GM18517 (cell line): Measurements from ENCODE around the gene CBR3.
"Not testable (repeated sequence)": the region's sequence is repeated elsewhere in the genome, so short reads cannot be mapped to it uniquely, and the experiment has no call there.

ENCODE experiments used
- ATAC-seq: cut with Tn5 transposase; IDR thresholded peaks from one replicate; pipeline ENCODE4 v1.9.1; 2021; ENCODE audit warnings: mild to moderate bottlenecking, moderate library complexity; ENCODE audit not compliant: unreplicated experiment

CBR3 gene

DNA sequence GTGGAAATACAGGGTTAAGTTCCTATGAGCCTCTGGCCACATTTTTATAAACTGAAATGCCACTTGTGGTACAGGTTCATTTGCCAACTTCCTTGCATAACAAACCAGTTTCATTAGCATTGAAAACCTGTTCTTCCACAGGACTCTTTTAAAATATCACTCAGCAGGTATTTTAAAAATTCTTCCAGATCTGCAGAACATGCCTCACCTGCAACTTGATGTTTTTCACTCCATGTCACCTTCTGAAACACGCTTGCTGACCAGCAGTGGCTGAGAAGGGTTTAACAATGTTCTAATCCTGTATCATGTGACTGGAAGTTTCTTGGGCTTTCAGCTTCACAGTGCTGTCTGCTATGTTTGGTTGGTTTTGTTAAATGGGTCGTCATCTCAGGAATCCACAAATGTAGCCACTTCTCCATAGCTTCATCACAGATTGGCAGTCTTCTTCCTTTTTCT, 17.6 kb upstream of the CBR3 start:
- ATAC-seq: no peak

DNA sequence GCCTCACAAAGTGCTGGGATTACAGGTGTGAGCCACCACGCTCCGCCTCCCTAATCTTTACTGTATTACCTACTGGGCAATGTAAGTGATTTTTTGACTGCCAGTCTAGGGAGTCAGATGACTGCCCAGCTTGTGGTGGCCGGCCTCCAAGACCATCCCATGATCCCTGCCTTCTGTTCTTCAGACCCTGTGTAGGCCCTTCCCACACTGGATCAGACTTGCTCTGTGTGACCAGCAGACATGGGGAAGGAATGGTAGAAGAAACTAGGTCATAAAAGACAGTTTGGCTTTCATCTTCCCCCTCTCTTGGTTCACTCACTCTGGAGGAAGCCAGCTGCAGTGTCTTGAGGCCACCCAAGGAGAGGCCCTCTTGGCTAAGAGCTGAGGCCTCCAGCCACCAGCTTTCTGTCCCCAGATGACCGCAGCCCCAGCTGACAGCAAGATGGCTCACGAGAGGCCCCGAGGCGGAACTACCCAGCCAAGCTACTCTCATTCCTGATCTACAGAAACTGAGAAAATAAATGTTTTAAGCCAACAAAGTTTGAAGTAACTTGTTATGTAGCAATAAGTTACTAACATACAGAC, 14.5 kb upstream of the CBR3 start:
- no peak for ATAC-seq

DNA sequence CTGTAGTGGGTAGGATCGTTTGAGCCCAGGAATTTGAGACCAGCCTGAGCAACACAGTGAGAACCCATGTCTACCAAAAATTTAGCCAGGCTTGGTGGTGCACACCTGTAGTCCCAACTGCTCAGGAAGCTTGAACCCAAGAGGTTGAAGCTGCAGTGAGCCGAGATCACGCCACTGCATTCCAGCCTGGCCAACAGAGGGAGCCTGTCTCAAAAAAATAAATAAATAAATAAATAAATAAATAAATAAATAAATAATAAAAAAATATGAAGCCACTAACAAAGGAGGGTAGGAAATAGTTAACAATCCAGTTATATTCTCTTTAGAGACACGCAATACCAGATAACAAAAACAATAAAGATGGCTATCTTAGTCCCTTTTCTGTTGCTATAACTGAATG, 11.9 kb upstream of the CBR3 start:
- no peak for ATAC-seq

DNA sequence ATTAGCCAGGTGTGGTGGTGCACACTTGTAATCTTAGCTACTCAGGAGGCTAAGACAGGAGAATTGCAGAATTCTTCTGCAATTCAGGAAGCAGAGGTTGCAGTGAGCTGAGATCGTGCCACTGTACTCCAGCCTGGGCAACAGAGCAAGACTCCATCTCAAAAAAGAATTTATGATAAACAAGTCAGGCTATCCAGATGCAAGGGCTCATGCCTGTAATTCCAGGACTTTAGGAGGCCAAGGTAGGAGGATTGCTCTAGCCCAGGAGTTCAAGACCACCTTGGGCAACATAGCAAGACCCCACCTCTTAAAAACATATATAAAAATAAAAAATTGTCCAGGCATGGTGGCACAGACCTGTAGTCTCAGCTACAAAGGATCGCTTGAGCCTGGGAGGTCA, 10.5 kb upstream of the CBR3 start:
- ATAC-seq: no peak

DNA sequence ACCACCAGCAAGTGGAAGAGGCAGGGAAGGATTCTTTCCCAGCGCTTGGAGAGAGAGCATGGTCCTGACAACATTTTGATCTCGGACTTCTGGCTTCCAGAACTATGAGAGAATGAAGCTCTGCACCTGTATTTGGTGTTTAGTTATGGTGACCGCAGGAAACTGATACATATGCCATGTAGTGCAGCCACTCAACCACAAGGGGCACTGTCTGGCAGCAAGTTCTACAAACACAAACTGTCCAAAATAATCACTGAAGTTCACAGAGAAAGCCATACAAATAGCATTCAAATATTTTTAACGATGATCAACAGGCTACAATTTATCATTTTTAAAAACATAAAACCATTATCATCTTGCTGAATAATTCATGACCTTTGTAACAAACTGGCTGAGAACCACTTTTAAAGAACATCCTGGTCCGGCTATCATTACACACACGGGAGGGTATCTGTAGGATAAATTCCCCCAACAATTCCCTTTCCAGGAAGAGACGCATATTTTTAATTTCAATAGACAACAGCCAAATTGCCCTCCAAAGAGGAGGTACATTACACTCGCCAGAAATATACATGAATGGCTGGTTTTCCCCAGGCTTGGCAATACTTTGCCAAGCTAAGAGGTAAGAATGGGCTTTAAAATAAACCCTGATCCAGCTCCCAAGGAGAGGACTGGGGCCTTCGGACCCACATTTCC, 9.2 kb upstream of the CBR3 start:
- no peak for ATAC-seq

DNA sequence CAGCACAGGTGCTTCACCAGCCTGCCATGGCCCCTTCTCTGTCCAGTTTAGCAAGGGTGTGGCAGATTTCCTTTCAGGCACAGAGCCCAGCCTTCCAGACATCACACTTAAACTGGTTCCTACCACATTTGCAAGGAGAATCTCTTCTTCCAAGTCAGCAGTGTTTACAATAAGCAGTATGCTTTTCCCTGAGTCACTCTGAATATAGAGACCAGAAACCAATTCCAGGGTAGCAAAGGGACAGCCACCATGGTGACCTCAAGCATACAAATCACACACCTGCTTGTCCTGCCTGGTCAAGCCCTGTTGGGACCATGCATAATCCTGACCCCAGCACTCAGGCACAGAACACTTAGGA, 8.7 kb upstream of the CBR3 start:
- ATAC-seq: no peak

DNA sequence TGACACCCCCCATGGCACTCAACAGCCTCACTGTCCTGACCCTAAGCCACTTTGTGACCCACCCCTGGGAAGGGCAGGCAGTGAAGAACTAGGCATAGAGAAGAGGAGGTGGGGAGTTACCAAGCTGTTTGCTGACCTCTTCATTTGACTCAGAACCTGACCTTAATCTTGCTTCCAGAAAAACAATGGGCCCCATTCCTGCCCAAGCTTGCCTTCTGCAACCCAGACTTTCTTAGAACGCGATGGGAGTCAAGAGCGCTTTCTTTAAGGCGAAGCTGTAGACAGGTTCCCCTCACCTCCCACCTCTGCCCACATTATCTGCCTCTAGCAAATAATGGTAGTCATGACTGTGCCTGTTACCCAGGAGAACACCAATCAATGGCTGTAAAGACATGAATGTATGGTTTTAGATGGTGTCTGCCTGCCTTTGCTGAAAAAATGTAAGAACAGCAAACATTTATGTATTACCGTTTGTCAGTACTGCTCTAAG, 8.2 kb upstream of the CBR3 start:
- no peak for ATAC-seq

DNA sequence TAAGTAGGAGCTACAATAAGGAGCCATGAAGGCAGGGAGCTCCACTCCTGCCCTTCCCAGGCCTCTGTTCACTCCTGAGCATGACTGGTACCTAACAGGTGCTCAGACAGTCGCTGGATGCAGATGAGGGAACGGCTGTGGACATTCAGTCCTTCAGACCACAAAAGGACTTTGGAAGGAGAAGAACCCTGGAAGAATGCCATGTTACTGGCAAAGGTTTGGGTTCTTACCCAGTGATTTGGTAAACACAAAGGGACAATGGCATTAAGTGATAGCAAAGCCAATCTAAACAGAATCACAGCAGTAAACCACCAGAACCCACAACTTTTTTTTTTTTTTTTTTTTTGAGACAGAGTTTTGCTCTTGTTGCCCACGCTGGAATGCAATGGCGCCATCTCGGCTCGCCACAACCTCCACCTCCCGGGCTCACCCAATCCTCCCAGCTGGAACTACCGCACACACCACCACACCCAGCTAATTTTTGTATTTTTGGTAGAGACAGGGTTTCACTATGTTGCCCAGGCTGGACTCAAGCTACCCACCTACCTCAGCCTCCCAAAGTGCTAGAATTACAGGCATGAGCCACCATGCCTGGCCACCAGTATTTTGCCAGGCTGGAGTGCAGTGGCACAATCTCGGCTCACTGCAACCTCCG, 7.5 kb upstream of the CBR3 start:
- ATAC-seq: no peak

DNA sequence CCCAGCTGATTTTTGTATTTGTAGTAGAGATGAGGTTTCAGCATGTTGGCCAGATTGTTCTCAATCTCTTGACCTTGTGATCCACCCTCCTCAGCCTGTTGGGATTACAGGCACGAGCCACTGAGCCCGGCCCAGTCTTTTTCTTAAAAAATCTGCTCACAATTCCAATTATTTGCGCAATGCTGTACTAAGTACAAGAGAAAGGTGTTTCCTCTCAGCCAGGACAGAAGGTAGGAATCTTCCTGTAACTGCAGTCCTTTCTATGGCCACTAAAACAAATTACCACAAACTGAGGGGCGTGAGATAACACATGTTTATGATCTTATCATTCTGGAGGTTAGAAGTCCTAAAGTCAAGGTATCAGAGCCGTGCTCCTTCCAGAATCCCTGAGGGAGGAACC, 6.9 kb upstream of the CBR3 start:
- no peak for ATAC-seq

DNA sequence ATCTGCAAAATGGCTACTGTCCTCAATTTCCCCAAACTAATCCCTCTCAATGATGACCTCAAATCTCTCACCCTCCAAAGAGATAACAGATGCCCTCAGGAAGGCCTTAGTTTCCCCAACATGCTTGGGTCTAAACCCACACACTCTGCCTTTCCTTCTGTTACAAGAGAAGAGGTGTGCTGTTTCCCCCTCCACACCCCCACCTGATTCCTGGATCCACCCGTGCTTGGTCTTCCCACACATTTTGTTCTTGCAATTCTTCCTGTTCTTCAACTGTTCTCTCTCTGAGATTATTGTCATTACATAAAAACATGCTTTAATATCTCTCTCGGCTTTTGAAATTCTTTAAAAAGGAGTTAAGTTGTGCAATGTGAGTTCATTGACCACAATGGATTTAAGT, 5.7 kb upstream of the CBR3 start:
- no peak for ATAC-seq

DNA sequence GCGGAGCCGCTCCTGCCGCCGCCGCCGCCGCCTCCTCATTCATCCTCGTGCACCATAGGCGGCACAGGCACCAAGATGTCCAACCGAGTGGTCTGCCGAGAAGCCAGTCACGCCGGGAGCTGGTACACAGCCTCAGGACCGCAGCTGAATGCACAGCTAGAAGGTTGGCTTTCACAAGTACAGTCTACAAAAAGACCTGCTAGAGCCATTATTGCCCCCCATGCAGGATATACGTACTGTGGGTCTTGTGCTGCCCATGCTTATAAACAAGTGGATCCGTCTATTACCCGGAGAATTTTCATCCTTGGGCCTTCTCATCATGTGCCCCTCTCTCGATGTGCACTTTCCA, 4.5 kb upstream of the CBR3 start:
- not testable (repeated sequence) for ATAC-seq

DNA sequence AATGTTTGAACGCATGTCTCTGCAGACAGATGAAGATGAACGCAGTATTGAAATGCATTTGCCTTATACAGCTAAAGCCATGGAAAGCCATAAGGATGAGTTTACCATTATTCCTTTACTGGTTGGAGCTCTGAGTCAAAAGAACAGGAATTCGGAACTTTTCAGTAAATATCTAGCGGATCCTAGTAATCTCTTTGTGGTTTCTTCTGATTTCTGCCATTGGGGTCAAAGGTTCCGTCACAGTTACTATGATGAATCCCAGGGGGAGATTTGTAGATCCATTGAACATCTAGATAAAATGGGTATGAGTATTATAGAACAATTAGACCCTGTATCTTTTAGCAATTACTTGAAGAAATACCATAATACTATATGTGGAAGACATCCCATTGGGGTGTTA, 4.0 kb upstream of the CBR3 start:
- ATAC-seq: not testable (repeated sequence)

DNA sequence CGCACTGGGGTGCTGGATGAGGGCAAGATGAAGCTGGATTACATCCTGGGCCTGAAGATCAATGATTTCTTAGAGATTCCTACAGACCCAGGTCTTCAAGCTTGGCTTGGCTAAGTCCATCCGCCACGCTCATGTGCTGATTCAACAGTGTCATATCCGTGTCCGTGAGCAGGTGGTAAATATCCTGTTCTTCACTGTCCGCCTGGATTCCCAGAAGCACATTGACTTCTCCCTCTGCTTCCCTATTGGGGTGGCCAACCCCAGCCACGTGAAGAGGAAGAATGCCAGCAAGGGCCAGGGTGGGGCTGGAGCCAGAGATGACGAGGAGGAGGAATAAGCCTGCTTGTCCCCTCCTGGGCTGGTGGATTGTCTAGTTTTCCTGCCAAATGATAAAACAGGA, 2.2 kb upstream of the CBR3 start:
- no peak for ATAC-seq

DNA sequence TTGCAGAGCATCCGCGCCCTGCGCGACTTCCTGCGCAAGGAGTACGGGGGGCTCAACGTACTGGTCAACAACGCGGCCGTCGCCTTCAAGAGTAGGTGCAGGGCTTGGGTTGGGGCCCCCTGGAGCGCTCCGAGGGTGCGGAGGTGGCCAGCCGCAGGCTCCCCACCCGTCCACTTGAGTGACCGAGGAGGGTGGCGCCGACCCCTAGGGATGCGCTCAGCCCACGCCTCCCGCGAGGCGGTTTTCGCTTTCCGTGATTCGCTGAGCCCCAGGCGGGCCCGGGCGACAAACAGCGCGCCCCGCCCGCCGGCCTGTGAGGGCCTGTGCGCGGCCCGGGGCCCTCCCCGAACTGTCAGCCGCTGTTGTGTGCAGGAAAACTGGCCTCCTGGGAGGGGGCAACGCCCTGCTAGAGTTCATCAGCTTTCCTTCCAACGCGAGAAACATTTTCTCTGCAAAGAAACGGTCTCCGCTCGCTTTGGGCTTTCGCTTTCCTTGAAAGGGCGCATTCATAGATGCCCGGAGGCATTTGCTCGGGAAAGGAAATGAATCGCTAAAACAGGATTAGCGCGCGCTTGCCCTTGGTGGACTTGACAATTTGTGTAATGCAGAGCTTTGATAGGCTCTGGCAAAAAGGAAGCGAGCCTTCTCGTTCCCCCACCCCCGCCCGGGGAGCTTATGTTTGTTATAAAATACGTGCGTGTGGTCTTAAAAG, 668 bp downstream of the CBR3 start:
- no peak for ATAC-seq

DNA sequence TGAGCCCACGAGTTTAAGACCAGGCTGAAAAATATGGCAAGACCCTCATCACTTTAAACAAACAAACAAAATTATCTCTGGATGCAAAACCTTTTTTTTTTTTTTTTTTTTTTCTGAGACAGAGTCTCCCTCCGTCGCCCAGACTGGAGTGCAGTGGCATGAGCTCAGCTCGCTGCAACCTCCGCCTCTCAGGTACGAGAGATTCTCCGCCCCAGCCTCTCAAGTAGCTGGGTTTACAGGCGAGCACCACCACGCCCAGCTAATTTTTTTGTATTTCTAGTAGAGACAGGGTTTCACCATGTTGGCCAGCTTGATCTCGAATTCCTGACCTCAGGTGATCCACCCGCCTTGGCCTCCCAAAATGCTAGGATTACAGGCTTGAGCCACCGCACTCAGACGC, 4.9 kb downstream of the CBR3 start:
- not testable (repeated sequence) for ATAC-seq

DNA sequence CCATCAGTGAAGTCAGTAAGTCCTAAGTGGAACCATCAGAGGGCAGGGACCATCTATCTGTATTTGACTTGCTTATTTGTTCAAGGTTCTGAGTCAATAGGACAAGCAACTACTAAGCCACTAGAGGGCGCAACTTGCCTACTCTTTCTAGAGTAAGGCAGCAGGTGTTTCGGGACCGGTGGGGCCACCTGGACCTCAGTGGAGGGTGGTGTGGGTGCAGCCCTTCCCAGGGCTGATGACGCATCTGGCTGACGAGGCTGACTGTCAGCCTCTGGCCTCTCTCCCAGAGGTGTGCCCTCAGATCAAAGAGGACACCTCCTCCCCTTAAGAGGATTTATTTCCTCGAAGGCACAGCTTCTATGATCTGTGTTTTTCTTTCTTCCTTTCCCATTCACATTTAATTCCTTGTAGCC, 6.6 kb downstream of the CBR3 start:
- peak; percentile 78 for ATAC-seq

DNA sequence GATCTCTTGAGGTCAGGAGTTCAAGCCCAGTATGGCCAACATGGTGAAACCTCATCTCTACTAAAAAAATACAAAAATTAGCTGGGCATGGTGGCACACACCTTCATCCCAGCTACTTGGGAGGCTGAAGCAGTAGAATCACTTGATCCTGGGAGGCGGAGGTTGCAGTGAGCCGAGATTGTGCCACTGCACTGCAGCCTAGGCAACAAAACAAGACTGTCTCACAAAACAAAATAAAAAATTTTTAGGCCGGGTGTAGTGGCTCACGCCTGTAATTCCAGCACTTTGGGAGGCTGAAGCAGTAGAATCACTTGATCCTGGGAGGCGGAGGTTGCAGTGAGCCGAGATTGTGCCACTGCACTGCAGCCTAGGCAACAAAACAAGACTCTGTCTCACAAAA, 9.4 kb downstream of the CBR3 start:
- ATAC-seq: not testable (repeated sequence)

DNA sequence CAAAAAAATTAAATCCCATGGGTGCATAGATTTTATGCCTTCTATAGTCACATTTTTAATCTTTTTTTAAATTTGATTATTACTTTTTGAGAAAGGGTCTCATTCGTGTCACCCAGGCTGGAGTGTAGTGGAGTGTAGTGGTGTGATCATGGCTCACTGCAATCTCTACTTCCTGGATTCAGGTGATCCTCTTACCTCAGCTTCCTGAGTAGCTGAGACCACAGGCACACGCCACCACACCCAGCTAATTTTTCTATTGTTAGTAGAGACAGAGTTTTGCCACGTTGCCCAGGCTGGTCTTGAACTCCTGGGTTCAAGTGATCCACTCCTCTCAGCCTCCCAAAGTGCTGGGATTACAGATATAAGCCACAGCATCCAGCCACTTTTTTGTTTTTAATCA, 10.4 kb downstream of the CBR3 start:
- no peak for ATAC-seq

DNA sequence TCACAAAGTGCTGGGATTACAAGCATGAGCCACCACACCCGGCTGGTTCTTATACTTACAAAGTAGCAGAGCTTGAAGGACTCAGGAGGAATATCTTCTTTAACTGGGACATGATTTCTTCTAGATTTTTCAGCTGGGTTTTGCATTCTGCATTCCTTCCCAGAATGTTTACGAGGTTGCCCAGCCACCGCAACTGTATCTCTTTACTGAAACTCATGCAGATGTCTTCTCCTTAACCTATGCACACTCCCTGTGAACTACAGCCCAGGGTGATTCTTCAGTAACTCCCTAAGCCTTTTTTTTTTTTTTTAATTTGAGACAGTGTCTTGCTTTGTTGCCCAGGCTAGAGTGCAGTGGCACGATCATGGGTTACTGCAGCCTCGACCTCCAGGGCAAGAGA, 13.0 kb downstream of the CBR3 start:
- ATAC-seq: no peak

DNA sequence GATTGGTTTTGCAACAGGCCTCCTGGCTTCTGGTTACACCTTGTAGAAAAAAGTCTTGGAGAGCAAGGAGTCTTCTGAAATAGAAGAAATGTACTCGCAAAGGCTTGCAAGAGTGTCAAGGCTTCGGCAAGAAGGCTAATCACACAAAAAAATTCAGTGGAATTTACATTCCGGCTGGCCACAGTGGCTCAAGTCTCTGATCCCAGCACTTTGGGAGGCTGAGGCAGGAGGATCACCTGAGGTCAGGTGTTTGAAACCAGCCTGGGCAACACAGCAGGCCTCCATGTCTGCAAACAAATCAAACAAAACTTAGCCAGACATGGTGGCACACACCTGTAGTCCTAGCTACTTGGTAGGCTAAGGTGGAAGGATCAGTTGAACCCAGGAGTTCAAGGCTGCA, 14.0 kb downstream of the CBR3 start:
- no peak for ATAC-seq

DNA sequence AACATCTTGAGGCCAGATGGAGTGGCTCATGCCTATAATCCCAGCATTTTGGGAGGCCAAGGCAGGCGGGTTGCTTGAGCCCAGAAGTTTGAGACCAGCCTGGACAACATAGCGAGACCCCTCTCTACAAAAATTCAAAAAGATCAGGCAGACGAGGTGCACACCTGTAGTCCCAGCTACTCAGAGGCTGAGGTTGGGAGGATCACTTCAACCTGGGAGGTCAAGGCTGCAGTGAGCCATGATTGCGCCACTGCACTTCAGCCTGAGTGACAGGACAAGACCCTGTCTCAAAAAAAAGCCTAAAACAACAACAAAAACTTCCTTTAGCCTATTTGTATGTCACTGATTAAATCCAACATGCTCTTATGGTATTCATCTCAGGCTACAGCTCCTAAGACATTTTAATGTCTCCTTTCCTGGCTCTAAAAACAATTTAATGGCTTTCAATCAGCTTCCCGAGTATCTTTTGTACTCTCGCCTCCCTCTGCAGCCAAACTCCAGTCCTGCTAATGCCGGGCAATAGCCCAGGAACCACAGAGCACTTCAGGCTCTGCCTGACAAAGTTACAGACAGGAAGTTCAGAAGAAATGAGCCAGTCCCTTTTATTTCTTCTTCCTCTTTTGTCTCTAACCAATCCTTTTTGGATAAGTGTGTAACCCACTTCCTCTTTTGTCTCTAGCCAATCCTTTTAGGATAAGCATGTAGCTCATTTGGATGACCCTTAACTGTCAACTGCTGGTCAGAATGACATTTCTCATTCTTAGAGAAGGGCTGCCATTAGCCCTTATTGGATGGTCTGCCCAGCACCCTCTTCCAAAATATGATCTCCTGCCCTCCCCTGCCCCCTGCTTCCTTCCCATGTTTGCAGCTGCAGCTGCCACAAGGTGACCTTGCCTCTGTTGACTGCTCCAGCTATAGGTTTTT, 15.2 kb downstream of the CBR3 start:
- ATAC-seq: peak; percentile 60
